ENCODE data around the gene EIF1B.

Gene EIF1B

DNA sequence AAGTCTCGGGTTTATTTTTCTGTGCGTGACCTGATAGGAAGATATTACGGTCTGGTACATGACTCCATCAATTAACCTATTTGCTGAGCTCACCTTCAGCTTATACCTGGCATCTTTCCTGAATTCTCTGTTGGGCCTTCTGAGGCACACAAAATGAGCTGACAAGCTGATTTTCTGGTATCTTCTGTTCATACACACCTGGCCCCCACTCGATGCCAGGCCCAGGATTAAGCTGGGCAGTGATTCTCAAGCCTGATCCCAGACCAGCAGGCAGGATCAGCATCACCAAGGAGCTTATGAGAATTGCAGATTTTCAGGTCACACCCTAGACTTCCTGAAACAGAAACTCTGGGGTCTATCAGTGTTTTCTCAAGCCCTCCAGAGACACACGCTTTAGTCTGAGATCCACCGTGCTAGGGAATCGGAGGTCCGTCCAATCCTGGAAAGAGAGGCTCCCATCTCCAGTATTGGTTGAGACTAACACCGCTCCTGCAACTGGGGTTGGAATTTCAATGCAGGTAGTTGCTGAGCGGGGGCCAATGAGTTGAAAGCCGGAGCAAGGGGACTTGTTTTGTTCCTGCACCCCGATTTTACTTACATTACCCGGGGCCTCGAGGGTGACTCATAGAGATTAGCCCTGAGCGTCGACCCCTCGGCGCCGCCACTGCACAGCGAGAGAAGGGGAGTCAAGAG is 636 bp upstream of the EIF1B start:
- peak; percentile 22 for DNase-seq (ENCODE audit: low spot score)

DNA sequence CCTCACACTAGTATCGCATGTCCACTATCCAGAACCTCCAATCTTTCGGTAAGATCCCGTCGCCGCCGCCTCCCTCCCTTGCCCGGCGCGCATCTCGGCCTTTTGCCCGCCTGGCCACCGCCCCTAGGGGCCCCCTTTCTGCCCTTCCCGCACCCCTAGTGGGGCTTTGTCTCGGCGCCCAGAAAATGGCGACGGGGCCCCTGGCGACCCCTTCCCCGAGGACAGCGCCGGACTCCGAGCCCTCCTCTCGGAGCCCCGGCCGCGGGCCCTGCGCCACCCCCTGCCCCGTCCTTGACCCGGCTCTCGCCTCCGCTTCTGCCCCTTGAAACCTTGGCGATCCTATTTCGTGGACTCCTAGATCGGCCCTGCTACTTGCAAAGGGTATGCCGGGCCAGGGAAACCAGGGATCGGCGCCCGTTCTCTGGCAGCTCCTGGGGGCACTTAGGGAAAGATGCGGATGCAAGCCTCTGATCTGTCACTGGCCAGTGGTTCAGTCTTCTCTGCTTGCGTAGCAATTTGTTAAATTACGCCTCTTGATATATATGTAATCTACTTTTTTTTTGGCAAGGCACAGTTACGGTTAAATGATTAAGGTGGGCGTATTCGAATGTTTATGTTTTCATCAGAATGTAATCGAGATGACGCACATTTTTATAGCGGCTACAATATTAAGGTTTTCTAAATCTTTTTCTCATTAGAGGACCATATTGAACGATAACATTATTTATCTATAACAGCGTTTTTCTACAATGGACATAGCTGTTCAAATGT is 603 bp downstream of the EIF1B start:
- peak; percentile 16 for DNase-seq (ENCODE audit: low spot score)

GRCh38 chr3:40310705-40311104 is 1.2 kb downstream of the EIF1B start:
- no peak for DNase-seq (ENCODE audit: low spot score)

GRCh38 chr3:40312661-40313226 is 3.2 kb downstream of the EIF1B start:
- no peak for DNase-seq (ENCODE audit: low spot score)

GRCh38 chr3:40313975-40314860 is 4.7 kb downstream of the EIF1B start:
- DNase-seq (ENCODE audit: low spot score), result no peak

GRCh38 chr3:40317061-40317855 is 7.8 kb downstream of the EIF1B start:
- peak; percentile 32 for DNase-seq (ENCODE audit: low spot score)

DNA sequence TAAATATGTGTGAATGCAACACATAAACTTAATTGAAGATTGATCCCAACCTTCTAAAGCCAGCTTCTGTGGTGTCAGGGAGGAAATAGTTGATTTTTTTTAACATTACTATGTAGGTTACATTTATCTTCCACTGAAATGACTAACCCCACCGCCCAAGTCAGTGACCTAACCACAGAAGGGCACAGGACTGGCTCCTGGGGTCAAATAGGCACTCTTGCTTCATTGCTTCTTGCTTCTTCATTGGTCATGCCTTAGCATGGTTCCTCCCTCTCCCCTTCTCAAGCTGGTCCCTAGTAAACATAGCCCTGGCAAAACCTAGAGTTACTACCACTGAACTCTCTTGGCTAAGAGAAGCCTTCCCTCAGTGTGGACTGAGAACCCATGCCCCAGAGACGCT is 12.3 kb downstream of the EIF1B start:
- DNase-seq (ENCODE audit: low spot score), result no peak

GRCh38 chr3:40323946-40324345 is 14.4 kb downstream of the EIF1B start:
- no peak for DNase-seq (ENCODE audit: low spot score)

DNA sequence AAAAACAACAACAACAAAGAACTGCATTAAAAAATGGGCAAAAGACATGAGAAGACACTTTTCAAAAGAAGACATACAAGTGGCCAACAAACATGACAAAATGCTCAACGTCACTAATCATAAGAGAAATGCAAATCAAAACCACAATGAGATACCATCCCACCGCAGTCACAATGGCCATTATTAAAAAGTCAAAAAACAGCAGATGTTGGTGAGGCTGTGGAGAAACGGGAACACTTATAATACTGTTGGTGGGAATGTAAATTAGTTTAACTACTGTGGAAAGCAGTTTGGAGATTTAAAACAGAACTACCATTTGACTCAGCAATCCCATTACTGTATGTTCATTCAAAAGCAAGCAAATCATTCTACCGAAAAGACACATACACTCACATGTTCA is 15.1 kb downstream of the EIF1B start:
- no peak for DNase-seq (ENCODE audit: low spot score)

DNA sequence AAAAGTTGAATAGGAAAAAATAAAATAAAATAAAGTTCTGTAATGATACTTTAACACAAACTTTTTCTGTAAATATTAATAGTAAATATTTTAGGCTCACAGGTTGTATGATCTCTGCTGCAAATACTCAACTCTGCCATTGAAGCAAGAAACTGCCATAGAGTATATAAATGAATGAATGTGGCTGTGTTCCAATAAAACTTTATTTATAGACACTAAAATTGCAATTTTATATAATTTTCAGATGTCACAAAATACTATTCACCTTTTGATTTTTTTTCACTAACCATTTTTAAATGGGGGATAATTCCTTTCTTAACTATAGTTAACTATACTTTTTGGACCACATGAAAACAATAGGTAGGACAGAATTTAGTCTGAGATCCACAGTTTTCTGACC is 16.0 kb downstream of the EIF1B start:
- no peak for DNase-seq (ENCODE audit: low spot score)

GRCh38 chr3:40328374-40328773 is 18.9 kb downstream of the EIF1B start:
- no peak for DNase-seq (ENCODE audit: low spot score)

DNA sequence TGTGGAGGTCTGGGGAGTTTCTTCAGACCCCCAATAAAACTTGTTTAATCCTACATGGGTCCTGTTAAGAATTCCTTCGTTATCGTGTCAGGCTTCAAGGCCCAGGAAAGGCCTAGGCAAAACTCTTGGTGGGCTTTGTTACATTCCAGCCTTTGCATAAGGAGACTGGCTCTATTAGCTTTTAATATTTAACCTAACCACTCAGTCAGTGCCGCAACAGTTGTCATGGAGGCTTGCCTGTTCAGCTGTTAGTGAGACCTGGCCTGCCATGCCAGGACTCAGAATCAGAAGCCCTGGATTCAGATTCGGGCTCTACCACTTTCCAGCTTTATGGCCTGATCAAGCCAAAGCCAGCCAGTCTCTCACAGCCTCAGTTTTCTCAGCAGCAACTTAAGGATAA is 19.6 kb downstream of the EIF1B start:
- no peak for DNase-seq (ENCODE audit: low spot score)

- no peak for DNase-seq (ENCODE audit: low spot score)
These were observed 23.2 kb downstream of the EIF1B start for GRCh38 chr3:40332684-40333083.

- DNase-seq (ENCODE audit: low spot score), result no peak
These were observed 23.9 kb downstream of the EIF1B start for GRCh38 chr3:40333416-40333815.

- no peak for DNase-seq (ENCODE audit: low spot score)
These were observed 24.3 kb downstream of the EIF1B start for GRCh38 chr3:40333852-40334251.

DNA sequence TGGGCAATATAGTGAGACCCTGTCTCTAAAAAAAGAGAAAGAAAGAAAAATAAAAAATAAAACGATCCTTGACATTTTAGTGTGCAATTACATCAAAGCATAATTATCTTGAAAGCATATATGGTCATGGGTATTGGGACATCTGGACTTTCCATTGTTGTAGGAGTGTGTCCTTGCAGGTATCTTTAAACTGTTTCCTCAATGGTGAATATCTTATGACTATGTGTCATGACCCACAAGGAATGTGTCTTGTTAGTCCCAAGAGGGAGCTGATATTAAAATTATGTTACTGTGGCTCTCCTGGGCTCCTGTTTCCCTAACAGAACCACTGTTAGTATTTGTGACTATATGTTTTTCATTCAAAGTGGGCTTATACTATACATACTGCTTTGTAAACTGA is 26.6 kb downstream of the EIF1B start:
- no peak for DNase-seq (ENCODE audit: low spot score)

- DNase-seq (ENCODE audit: low spot score), result no peak
These were observed 27.1 kb downstream of the EIF1B start for GRCh38 chr3:40336511-40337135.

DNA sequence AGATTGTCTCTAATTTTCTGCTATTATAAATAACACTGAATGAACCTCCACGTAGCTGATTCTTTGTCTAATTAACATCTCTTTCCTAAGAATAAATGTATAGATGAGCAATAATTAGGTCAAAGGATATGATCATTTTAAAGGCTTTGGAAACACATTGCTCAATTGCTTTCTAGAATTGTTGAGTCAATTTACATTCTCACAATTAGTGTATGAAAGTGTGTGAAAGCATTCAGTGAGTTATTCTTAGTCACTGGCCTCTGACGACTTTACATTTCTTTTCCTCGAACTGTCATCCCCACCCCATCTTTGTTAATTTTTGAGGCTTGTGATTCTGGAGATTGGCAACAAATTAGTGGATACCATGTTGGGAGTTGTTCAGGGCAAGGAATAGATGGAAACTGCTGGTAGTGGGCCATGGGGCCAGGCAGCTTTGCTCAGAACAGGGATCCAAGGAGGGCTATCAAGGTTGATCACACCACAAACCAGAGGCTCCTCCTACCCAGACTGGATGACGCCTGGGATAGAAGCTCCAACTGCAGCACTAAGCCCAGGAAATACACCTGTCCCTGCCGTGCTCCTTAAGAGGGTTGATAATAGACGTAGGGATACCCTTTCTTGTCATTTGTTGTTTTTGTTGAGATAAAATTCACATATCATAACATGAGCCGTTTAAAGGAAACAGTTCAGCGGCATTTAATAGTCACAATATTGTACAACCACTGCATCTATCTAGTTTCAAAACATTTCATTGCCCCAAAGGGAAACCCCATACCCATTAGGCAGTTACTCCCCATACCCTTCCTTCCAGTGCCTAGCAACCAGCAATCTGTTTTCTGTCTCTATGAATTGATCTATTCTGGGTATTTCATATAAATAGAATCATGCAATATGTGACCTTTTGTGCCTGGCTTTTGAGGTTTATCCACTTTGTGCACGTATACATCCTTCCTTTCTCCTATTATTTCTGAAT is 27.9 kb downstream of the EIF1B start:
- DNase-seq (ENCODE audit: low spot score), result no peak

- no peak for DNase-seq (ENCODE audit: low spot score)
These were observed 30.4 kb downstream of the EIF1B start for GRCh38 chr3:40339871-40340270.
